ENCODE measurements around the gene CRB2. TPM values are rescaled to one million over a fixed set of nuclear protein-coding genes. Genes with fewer than 3 reads are reported as not detected.

CRB2 gene
- total RNA-seq, 6 donors from 2014 or later: 0.13 to 0.23 TPM; not detected in 4

DNA sequence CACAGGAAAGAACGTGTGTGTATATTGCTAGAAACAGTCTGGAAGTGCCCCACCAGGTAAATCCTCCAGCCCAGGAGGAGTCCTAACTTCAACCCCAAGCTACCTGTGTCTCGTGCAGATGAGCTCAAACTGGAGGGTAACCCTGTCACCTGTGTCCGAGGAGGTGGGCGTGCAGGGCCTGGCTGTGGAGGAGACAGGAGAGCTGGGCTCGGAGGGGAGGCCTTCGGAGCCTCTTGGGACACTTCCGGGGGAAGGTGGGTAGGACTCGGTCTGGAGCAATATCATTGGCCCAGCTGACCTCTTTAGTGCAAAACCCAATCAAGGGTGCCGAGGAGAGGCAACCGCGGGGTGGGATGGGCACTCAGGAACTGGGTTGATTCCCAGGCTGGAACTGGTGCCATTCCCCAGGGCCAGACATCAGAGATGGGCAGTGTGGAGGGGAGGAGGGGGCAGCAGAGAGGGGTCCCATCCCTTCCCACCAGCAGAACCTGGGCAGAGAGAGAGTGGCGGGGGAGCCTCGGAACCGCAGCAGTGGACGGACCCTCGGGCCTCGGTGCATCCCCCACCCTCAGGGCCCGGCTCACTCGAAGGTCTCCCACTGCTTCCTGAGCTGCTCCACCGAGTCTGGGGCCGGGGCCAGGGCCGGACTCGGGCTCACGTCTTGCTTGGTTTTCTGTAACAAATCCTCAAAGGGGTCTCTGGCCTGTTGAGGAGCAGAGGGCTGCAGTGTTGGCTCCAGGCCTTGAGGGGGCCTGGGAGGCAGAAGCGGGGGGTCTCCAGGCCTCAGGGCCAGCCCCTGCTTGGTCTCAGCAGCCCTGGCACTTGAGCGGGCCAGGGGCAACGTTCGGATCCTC, 25.1 kb downstream of the CRB2 start:
- H3K27me3 ChIP-seq: no peaks in the 10 kb centered on the region
- H3K9me3 ChIP-seq: no peaks in the 10 kb centered on the region
- peak in 1 of 2 donors; percentile 72 for DNase-seq
- H3K27ac ChIP-seq: no peak overlapping the region
- peaks cover 0 to under 1% (median 0%) of the 10 kb centered on the region in 4 donors for H3K4me1 ChIP-seq
- no peak for ATAC-seq (ENCODE audit: low FRiP score in 2 of 2)
- TF ChIP-seq POLR2A (IDR thresholded peaks at IDR 0.05) (no peak), POLR2AphosphoS5 (IDR thresholded peaks at IDR 0.05) (no peak), EP300 (IDR thresholded peaks at IDR 0.05) (no peak)
- TF ChIP-seq, protein P1, sequence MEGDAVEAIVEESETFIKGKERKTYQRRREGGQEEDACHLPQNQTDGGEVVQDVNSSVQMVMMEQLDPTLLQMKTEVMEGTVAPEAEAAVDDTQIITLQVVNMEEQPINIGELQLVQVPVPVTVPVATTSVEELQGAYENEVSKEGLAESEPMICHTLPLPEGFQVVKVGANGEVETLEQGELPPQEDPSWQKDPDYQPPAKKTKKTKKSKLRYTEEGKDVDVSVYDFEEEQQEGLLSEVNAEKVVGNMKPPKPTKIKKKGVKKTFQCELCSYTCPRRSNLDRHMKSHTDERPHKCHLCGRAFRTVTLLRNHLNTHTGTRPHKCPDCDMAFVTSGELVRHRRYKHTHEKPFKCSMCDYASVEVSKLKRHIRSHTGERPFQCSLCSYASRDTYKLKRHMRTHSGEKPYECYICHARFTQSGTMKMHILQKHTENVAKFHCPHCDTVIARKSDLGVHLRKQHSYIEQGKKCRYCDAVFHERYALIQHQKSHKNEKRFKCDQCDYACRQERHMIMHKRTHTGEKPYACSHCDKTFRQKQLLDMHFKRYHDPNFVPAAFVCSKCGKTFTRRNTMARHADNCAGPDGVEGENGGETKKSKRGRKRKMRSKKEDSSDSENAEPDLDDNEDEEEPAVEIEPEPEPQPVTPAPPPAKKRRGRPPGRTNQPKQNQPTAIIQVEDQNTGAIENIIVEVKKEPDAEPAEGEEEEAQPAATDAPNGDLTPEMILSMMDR (IDR thresholded peaks at IDR 0.05): no peak
- H3K4me3 ChIP-seq: no peak overlapping the region
- WGBS, 2 donors: 93 to 94% methylated on average over 15 to 28 of the region's 28 CpGs
- H3K36me3 ChIP-seq: peaks cover 0 to 21% (median 6%) of the 10 kb centered on the region in 4 donors

DNA sequence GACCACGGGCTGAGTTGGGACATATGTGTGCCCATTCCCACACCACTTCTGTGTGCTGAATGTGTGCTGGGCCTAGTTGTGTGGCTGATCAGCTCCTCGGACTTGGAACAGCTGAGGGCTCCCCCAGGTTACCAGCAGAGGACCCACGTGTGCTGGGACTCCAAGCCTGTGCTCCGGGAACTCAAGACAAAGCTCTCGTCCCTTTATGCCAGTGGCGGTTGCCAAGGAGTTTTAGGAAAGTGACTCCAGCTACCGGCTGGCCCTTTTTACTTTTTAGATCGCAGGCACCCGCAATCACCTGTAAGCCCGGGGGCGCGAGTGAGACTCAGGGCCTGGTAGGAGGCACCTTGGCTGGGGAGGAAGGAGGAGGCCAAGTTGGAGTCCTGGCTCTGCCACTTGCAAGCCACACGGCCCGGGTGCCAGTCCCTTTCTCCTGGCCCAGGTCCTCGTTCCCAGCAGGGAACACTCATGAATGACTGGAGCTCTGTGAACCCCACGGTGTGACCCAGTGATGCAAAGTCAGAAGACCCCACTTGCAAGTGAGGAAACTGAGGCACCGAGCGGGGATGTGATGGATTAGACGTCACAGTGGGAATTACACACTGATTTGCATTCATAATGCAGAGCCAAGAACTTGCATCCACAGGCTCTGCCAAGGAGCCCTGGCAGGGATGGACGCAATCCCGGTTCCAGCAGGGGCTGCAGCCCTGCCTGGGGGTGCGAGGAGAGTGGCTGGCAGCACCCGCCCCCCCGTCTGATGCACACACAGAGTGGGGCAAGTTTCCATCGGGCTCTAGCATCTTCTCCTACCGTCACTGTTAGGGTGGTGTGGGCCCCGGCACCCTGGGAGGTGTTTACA, 26.9 kb downstream of the CRB2 start:
- H3K36me3 ChIP-seq: peaks cover 0 to 21% (median 6%) of the 10 kb centered on the region in 4 donors
- no peaks in the 10 kb centered on the region for H3K27me3 ChIP-seq
- TF ChIP-seq, protein P1 (IDR thresholded peaks at IDR 0.05): no peak
- TF ChIP-seq EP300 (IDR thresholded peaks at IDR 0.05) (no peak), POLR2A (IDR thresholded peaks at IDR 0.05) (no peak), POLR2AphosphoS5 (IDR thresholded peaks at IDR 0.05) (no peak)
- no peaks in the 10 kb centered on the region for H3K9me3 ChIP-seq
- no peak for DNase-seq
- H3K4me1 ChIP-seq: no peaks in the 10 kb centered on the region
- 93 to 98% methylated on average over 15 to 27 of the region's 27 CpGs for WGBS, 2 donors
- ATAC-seq (ENCODE audit: low FRiP score in 2 of 2): no peak
- H3K27ac ChIP-seq: no peak overlapping the region
- no peak overlapping the region for H3K4me3 ChIP-seq

DNA sequence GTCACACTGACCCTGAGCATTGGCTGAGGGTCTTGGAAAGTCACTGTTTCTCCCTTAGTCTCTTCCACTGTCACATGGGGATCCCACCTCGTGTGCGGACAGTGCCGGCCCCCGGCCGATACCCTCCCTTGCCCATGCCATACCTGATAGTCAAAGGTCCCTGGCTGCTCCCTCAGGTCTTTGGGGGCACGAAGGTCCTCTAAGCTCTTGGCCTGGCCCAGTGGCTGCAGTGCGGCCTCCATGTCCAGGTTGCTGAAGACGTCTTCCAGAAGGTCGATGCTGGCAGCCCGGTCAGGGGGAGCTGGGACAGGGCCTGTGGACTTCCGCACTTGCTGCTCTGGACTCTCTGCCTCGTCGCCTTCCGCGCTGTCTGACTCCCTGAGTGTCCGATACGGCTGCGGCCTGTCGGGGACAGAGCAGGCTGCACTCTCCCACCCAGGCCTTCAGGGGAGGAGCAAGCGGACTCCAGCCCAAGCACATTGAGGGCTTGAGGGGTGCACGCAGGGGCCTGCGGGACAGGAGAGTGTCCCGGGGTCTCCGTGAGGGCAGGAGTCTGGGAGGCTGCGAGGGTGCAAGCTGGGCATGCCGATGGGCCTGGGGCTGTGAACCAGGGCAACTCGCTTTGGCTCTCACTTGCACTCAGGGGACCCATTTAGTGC, 27.6 kb downstream of the CRB2 start:
- Histone ChIP-seq H3K27me3 (no peaks in the 10 kb centered on the region), H3K27ac (no peak overlapping the region), H3K4me1 (no peaks in the 10 kb centered on the region), H3K4me3 (no peak overlapping the region), H3K9me3 (no peaks in the 10 kb centered on the region), H3K36me3 (peaks cover 0 to 21% (median 6%) of the 10 kb centered on the region in 4 donors)
- TF ChIP-seq, protein P1 (IDR thresholded peaks at IDR 0.05): no peak
- TF ChIP-seq POLR2AphosphoS5 (IDR thresholded peaks at IDR 0.05) (no peak), EP300 (IDR thresholded peaks at IDR 0.05) (no peak), POLR2A (IDR thresholded peaks at IDR 0.05) (no peak)
- ATAC-seq (ENCODE audit: low FRiP score in 2 of 2) (no peak), DNase-seq (peak in 1 of 2 donors; percentile 70)
- WGBS, 2 donors: 90 to 92% methylated on average over 20 to 27 of the region's 27 CpGs

DNA sequence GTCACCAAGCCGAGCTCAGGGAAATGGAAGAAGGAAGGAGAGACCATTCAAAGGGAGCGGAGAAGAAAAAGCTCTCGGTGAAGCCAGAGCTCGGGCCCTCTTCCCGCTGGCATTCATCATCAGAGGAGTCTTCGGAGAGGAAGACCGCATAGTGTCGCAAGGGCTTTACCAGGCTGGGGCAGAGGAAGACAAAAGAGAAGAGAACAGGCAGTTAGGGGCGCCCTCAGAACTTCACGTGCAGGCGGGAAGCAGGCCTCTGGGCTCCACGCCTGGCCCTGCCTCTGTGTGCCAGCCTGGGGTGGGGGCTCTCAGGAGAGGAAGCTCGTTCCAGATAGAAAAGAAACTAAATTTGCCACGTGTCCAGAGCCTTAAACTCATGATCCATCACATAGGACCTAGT, 31.7 kb downstream of the CRB2 start:
- TF ChIP-seq EP300 (IDR thresholded peaks at IDR 0.05) (no peak), POLR2A (IDR thresholded peaks at IDR 0.05) (no peak), POLR2AphosphoS5 (IDR thresholded peaks at IDR 0.05) (no peak)
- TF ChIP-seq, protein P1 (IDR thresholded peaks at IDR 0.05): no peak
- WGBS, 2 donors: 45 to 72% methylated on average over 14 of the region's 14 CpGs
- Histone ChIP-seq H3K4me3 (no peak overlapping the region), H3K27me3 (no peaks in the 10 kb centered on the region), H3K4me1 (no peaks in the 10 kb centered on the region), H3K27ac (no peak overlapping the region), H3K36me3 (peaks cover 0 to 8% (median under 1%) of the 10 kb centered on the region in 4 donors), H3K9me3 (no peaks in the 10 kb centered on the region)
- ATAC-seq (ENCODE audit: low FRiP score in 2 of 2): no peak
- DNase-seq: no peak

Measured in upper lobe of left lung (tissue), 6 donors.